K562 (cell line): ENCODE data around the gene MYOM1. TPM values are rescaled to one million over a fixed set of nuclear protein-coding genes. Genes with fewer than 3 reads are reported as not detected.

Experiments used
- CTCF ChIP-seq, 3 experiments: IDR thresholded peaks in 2 of 3; conservative IDR thresholded peaks in 1 of 3; 2 replicates each; pipeline ENCODE4 v1.5.1; 2011 to 2012; ENCODE audit warnings: low read length in 3 of 3, mild to moderate bottlenecking in 3 of 3, control low read depth in 2 of 3, improper control_type of control experiment in 1 of 3, inconsistent platforms in 1 of 3, low read depth in 1 of 3, mixed read lengths in 1 of 3, moderate library complexity in 1 of 3; ENCODE audit not compliant: insufficient read depth in 2 of 3
- GABPB1 ChIP-seq: sonication (generic); formaldehyde crosslinking; IDR thresholded peaks from 2 replicates; pipeline ENCODE4 v1.8.0; 2022; ENCODE audit warnings: mild to moderate bottlenecking, missing genetic modification reagents
- KDM2B ChIP-seq: fragments of 250-450 bp; sonication (Bioruptor Pico); IDR thresholded peaks from 2 replicates; pipeline ENCODE4 v1.8.0; 2021; ENCODE audit warnings: mild to moderate bottlenecking, moderate library complexity
- KLF16 ChIP-seq: IDR thresholded peaks from 2 replicates; pipeline ENCODE4 v1.6.1; 2016; ENCODE audit warnings: antibody characterized with exemption
- NCOA4 ChIP-seq: fragments of 450-650 bp; IDR thresholded peaks from 2 replicates; pipeline ENCODE4 v1.6.1; 2018; ENCODE audit warnings: mild to moderate bottlenecking; ENCODE audit not compliant: partially characterized antibody
- PBX2 ChIP-seq, 2 experiments: IDR thresholded peaks in 1 of 2; conservative IDR thresholded peaks in 1 of 2; 2 replicates each; pipeline ENCODE4 v1.6.1; 2016; ENCODE audit warnings: low read depth in 2 of 2, mild to moderate bottlenecking in 1 of 2, missing compliant biosample characterization in 1 of 2, missing genetic modification characterization in 1 of 2, moderate library complexity in 1 of 2
- POLR2A ChIP-seq: fragments of 450-650 bp; conservative IDR thresholded peaks from 2 replicates; pipeline ENCODE4 v1.6.1; 2016
- POLR3A ChIP-seq: IDR thresholded peaks from 2 replicates; pipeline ENCODE4 v1.6.1; 2011; ENCODE audit warnings: borderline replicate concordance, mild to moderate bottlenecking, moderate library complexity; ENCODE audit not compliant: insufficient read length, insufficient read depth; ENCODE audit errors: extremely low read depth
- REST ChIP-seq, 2 experiments: fragments of 450-650 bp; formaldehyde crosslinking in 1 of 2; IDR thresholded peaks; 2 replicates each; pipeline versions ENCODE4 v1.4.0 to v1.6.1; 2014 to 2020; ENCODE audit warnings: mild to moderate bottlenecking in 2 of 2, borderline replicate concordance in 1 of 2, low read depth in 1 of 2
- SMC3 ChIP-seq: conservative IDR thresholded peaks from 2 replicates; pipeline ENCODE4 v1.6.1; 2011; ENCODE audit warnings: low read depth, low read length, improper control_type of control experiment; ENCODE audit not compliant: insufficient read depth
- TGIF2 ChIP-seq: sonication (generic); formaldehyde crosslinking; IDR thresholded peaks from 2 replicates; pipeline ENCODE4 v1.8.1; 2022; ENCODE audit warnings: mild to moderate bottlenecking, missing genetic modification reagents, moderate library complexity
- TRIM28 ChIP-seq: fragments of 450-650 bp; IDR thresholded peaks from 2 replicates; pipeline ENCODE4 v1.6.1; 2017
- ZNF174 ChIP-seq: fragments of 250-450 bp; sonication (Bioruptor Pico); IDR thresholded peaks from 2 replicates; pipeline ENCODE4 v1.4.0; 2020; ENCODE audit warnings: mild to moderate bottlenecking
- polyA plus RNA-seq, 8 experiments: library from polyadenylated mRNA; depleted of rRNA in 4 of 8; stranded (reverse) in 5 of 8; unstranded in 3 of 8; fragments of >200 nt; fragmentation: Nextera tagmentation in 2 of 8; fragmentation: Illumina TruSeq in 1 of 8; extraction: Ambion mirVana in 2 of 8; extraction: Trizol in 1 of 8; gene quantifications; 2 replicates each; pipeline versions ENCODE4 v1.2.1 to v1.2.3, GENCODE V29; 2011 to 2014; ENCODE audit warnings: inconsistent platforms in 1 of 8, missing spikeins in 1 of 8
- total RNA-seq, 7 experiments: library from RNA; depleted of rRNA in 6 of 7; stranded (reverse); fragments of >200 nt in 6 of 7; fragmentation: Illumina TruSeq in 2 of 7; extraction: Trizol in 2 of 7; gene quantifications; 2 replicates each; pipeline versions ENCODE4 v1.2.1 to v1.2.3, GENCODE V29; 2011 to 2021; ENCODE audit warnings: low replicate concordance in 1 of 7

Gene MYOM1
- total and polyA plus RNA-seq, 9 of the 15 experiments (the other 6 are each of a cell fraction or from before 2014, with no cell fraction given): 0.01 to 0.62 (median 0.25) TPM

- TF ChIP-seq REST (IDR thresholded peaks at IDR 0.05; ENCODE audit: borderline replicate concordance) (peak; percentile 80), REST (CRISPR knock-in tag; IDR thresholded peaks at IDR 0.05; ENCODE audit: low read depth) (no peak), SMC3 (peak; percentile 74), KLF16 (peak; percentile 49), ZNF174 (CRISPR knock-in tag) (no peak), PBX2 (CRISPR knock-in tag; IDR thresholded peaks at IDR 0.05; ENCODE audit: low read depth) (no peak), PBX2 (tag; conservative IDR thresholded peaks at IDR 0.05; ENCODE audit: low read depth) (no peak), TRIM28 (0 out of 2 replicates have a peak, but pooled peaks have one; percentile 33), POLR3A (no peak), GABPB1 (no peak), NCOA4 (no peak), TGIF2 (CRISPR knock-in tag) (no peak), CTCF (IDR thresholded peaks at IDR 0.05 in 2 of 3, conservative IDR thresholded peaks at IDR 0.05 in 1 of 3; ENCODE audit: insufficient read depth in 2 of 3, low read depth in 1 of 3, low read length in 3 of 3) (peak; percentile 83 to 93 (median 86)), KDM2B (no peak), POLR2A (no peak)
Observed at GRCh38 chr18:3062798-3063680, 156.7 kb downstream of the MYOM1 start (continued).
